ENCODE data around the gene ARID5B.

GRCh38 chr10:61935077-61935476, 33.6 kb downstream of the ARID5B start:
- TF ChIP-seq, protein P1, sequence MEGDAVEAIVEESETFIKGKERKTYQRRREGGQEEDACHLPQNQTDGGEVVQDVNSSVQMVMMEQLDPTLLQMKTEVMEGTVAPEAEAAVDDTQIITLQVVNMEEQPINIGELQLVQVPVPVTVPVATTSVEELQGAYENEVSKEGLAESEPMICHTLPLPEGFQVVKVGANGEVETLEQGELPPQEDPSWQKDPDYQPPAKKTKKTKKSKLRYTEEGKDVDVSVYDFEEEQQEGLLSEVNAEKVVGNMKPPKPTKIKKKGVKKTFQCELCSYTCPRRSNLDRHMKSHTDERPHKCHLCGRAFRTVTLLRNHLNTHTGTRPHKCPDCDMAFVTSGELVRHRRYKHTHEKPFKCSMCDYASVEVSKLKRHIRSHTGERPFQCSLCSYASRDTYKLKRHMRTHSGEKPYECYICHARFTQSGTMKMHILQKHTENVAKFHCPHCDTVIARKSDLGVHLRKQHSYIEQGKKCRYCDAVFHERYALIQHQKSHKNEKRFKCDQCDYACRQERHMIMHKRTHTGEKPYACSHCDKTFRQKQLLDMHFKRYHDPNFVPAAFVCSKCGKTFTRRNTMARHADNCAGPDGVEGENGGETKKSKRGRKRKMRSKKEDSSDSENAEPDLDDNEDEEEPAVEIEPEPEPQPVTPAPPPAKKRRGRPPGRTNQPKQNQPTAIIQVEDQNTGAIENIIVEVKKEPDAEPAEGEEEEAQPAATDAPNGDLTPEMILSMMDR (IDR thresholded peaks at IDR 0.05; ENCODE audit: borderline replicate concordance, extremely low read depth, low read length, poor library complexity, severe bottlenecking), result no peak
- TF ChIP-seq EZH2 (IDR thresholded peaks at IDR 0.05; ENCODE audit: borderline replicate concordance, low read depth, low read length, severe bottlenecking), result no peak
